Lower lobe of right lung (tissue), 2 donors: ENCODE data around the gene CNTN1. TPM values are rescaled to one million over a fixed set of nuclear protein-coding genes. Genes with fewer than 3 reads are reported as not detected.

Experiments used
- ATAC-seq, 2 donors: fragments of 200-7000 bp; cut with Tn5 transposase; one replicate each; pipeline ENCODE4 v1.9.1; 2020 to 2022; ENCODE audit warnings: mild to moderate bottlenecking in 2 of 2, moderate library complexity in 2 of 2
- DNase-seq: peaks from one replicate; pipeline ENCODE4 v3.0.0-alpha.2; 2020
- H3K27ac ChIP-seq: fragments of 200-600 bp; one replicate; pipeline ENCODE4 v1.8.0; 2022
- H3K27me3 ChIP-seq: fragments of 200-600 bp; one replicate; pipeline ENCODE4 v1.8.0; 2022; ENCODE audit warnings: low read depth
- H3K36me3 ChIP-seq: fragments of 200-600 bp; one replicate; pipeline ENCODE4 v1.8.0; 2022; ENCODE audit warnings: mild to moderate bottlenecking
- H3K4me1 ChIP-seq: fragments of 200-600 bp; one replicate; pipeline ENCODE4 v1.8.0; 2022
- H3K4me3 ChIP-seq: fragments of 200-600 bp; one replicate; pipeline ENCODE4 v1.8.0; 2022; ENCODE audit warnings: mild to moderate bottlenecking
- H3K9me3 ChIP-seq: fragments of 200-600 bp; one replicate; pipeline ENCODE4 v1.8.0; 2022
- intact Hi-C: fragments of 100-400 bp; cut with DNase I; formaldehyde crosslinking; loops from one replicate; pipeline ENCODE4 v1.11.0; 2022
- total RNA-seq: library from RNA; stranded (reverse); fragmentation: NEBNext Ultra II Directional; extraction: Animal tissue kit (Norgen Biotek cat#: 25700); gene quantifications from one replicate; pipeline ENCODE4 v1.2.1, GENCODE V29; 2021
- TF ChIP-seq, protein P1 (sequence below): fragments of 200-600 bp; IDR thresholded peaks from one replicate; pipeline ENCODE4 v1.8.0; 2022; ENCODE audit warnings: antibody characterized with exemption, mild to moderate bottlenecking
- donor health status: DM: no; HTN: yes; CAD: no; lungs with severe emphysema.

The CNTN1 gene
- total RNA-seq, 1 donor from 2014 or later: 12.3 TPM

DNA sequence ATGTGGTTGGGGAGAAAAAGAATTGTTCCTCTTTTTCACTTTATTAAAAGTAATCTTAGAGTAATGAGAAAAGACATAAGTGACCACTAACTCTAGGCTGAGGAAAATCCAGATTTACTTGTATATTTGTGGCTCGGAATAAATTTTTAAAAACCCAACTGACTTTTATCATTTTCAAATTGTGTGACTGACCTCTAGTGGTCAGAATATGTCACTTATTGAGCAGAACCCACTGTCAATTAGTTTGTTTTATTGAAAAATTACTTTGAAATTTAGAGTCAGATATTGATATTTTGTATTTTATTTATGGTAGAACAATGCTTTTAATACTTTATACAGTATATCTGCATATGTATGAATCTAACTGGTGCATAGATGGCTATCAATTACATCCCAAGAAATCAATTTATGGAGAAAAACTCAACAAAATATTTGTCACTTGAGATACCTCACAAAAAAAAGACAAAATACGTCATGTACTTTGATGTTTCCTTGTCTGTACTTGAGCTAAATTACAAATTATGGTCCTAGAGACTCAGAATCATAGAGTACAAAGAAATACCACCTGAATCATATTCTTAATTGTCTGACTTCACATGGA, 229.4 kb downstream of the CNTN1 start:
- intact Hi-C loops: loop anchor here (5.0 kb wide), 1 partner anchor 299 kb away; no protein-coding TSS in a partner anchor
- Histone ChIP-seq H3K27ac (no peak overlapping the region), H3K4me3 (no peak overlapping the region), H3K9me3 (no peaks in the 10 kb centered on the region), H3K36me3 (no peaks in the 10 kb centered on the region), H3K27me3 (no peaks in the 10 kb centered on the region), H3K4me1 (no peaks in the 10 kb centered on the region)
- ATAC-seq (no peak), DNase-seq (no peak)
- TF ChIP-seq, protein P1, sequence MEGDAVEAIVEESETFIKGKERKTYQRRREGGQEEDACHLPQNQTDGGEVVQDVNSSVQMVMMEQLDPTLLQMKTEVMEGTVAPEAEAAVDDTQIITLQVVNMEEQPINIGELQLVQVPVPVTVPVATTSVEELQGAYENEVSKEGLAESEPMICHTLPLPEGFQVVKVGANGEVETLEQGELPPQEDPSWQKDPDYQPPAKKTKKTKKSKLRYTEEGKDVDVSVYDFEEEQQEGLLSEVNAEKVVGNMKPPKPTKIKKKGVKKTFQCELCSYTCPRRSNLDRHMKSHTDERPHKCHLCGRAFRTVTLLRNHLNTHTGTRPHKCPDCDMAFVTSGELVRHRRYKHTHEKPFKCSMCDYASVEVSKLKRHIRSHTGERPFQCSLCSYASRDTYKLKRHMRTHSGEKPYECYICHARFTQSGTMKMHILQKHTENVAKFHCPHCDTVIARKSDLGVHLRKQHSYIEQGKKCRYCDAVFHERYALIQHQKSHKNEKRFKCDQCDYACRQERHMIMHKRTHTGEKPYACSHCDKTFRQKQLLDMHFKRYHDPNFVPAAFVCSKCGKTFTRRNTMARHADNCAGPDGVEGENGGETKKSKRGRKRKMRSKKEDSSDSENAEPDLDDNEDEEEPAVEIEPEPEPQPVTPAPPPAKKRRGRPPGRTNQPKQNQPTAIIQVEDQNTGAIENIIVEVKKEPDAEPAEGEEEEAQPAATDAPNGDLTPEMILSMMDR: peak; percentile 65

DNA sequence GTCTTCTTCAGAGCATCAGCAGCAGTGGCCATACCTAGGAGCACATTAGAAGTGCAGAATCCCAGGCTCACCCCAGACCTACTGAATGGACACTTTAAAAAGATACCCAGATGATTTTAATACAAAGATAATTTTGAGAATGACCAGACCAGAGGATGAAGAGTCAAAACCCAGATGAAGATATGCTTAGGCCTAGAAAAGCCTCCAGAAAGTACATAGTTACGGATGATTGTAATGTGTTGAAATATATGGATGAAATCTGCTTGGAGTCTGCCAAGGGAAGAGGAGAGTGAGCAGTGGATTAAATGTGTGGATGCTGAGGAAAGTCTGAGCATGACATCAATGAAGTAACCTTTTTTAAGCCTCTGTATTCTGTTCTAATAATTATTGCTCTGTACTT, 245.7 kb downstream of the CNTN1 start:
- Histone ChIP-seq H3K36me3 (no peaks in the 10 kb centered on the region), H3K27ac (no peak overlapping the region), H3K27me3 (no peaks in the 10 kb centered on the region), H3K9me3 (no peaks in the 10 kb centered on the region), H3K4me3 (no peak overlapping the region), H3K4me1 (no peaks in the 10 kb centered on the region)
- intact Hi-C loops: no loop called here
- ATAC-seq (no peak), DNase-seq (no peak)
- TF ChIP-seq, protein P1: no peak

DNA sequence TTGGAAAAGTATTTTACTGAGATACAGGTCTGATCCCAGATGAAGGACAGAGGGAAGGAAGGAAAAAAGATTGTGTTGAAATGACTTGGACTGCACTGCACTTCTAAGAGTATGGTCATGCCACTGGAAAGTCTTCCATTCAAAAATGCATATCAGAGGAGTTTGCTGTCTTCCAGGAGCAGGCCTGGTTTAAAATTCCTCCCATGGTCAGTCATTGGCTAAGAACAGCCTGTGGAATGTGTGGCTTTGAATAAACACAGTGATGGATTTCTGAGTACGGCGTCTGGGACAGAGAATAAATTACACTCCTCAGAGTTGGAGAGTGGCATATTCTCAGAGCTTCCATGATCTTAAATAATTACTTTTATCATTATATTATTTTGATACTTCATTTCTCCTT, 250.1 kb downstream of the CNTN1 start:
- Histone ChIP-seq H3K36me3 (no peaks in the 10 kb centered on the region), H3K27ac (no peak overlapping the region), H3K9me3 (no peaks in the 10 kb centered on the region), H3K27me3 (no peaks in the 10 kb centered on the region), H3K4me3 (no peak overlapping the region), H3K4me1 (no peaks in the 10 kb centered on the region)
- TF ChIP-seq, protein P1: no peak
- no peak for ATAC-seq
- DNase-seq: no peak
- intact Hi-C loops: no loop called here

DNA sequence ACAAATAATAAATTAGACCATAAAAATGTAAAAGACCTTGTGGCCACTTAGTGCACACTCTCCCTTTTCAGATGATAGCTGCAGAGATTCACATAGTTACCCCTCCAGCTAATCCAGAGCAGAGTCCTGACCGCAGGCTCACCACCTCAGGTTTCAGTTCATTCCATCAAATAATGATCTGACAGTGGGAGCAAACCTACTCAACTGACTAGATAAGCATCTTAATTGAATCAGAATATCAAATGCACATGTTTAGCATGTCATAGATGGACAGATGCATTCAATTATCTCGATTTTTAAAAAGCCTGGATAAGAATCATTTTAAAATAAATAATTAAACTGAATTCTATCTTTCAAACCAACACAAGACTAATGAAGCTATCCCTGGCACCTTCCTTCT, 253.5 kb downstream of the CNTN1 start:
- H3K4me3 ChIP-seq: no peak overlapping the region
- H3K4me1 ChIP-seq: no peaks in the 10 kb centered on the region
- H3K36me3 ChIP-seq: no peaks in the 10 kb centered on the region
- TF ChIP-seq, protein P1: no peak
- intact Hi-C loops: no loop called here
- H3K9me3 ChIP-seq: no peaks in the 10 kb centered on the region
- DNase-seq: no peak
- no peak overlapping the region for H3K27ac ChIP-seq
- no peaks in the 10 kb centered on the region for H3K27me3 ChIP-seq
- ATAC-seq: no peak

DNA sequence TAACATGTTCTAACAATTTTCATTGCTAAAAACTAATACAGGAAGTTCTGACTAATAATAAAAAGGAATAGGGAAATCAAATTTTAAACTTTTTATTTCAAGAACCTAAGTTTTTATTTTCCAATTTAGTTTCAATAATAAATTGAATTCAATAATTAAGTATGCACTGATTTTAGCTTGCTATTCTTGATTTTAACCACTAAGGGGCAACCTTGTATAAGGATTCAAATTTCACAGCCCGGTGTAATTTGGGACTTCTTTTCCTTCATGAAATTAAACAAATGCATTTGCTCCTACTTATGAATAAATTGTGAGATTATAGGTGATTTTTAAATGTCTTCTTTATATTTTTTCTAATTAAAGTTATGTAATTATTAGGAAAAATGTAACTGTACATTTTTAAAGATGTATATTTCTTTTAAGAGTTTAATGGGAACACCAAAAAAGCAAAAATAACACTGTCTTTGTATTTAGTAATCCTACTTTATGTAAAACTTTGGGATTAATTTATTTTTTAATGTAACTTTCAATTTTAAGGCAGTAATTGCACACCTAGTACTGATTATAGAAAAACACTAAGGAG, 254.5 kb downstream of the CNTN1 start:
- ATAC-seq (no peak), DNase-seq (no peak)
- Histone ChIP-seq H3K27ac (no peak overlapping the region), H3K27me3 (no peaks in the 10 kb centered on the region), H3K4me3 (no peak overlapping the region), H3K36me3 (no peaks in the 10 kb centered on the region), H3K9me3 (no peaks in the 10 kb centered on the region), H3K4me1 (no peaks in the 10 kb centered on the region)
- TF ChIP-seq, protein P1: peak; percentile 69
- intact Hi-C loops: no loop called here
